GM19099 (cell line): ENCODE measurements around the gene CORO2A.

Experiments
- POLR2A ChIP-seq: IDR thresholded peaks from 3 replicates; pipeline ENCODE4 v1.6.1; 2011; ENCODE audit warnings: low read depth; ENCODE audit not compliant: insufficient read length; ENCODE audit errors: extremely low read depth

The CORO2A gene

GRCh38 chr9:98168941-98169488, 23.4 kb downstream of the CORO2A start:
- TF ChIP-seq POLR2A: peak; percentile 48

GRCh38 chr9:98168153-98168780, 24.2 kb downstream of the CORO2A start:
- TF ChIP-seq POLR2A: no peak

GRCh38 chr9:98164912-98165311, 27.5 kb downstream of the CORO2A start:
- TF ChIP-seq POLR2A: no peak

- no peak for TF ChIP-seq POLR2A
Measured at GRCh38 chr9:98162613-98163012, 29.8 kb downstream of the CORO2A start.

- TF ChIP-seq POLR2A: no peak
Measured at GRCh38 chr9:98161851-98162250, 30.6 kb downstream of the CORO2A start.

- no peak for TF ChIP-seq POLR2A
Measured at GRCh38 chr9:98159790-98160189, 32.6 kb downstream of the CORO2A start.

- TF ChIP-seq POLR2A: no peak
Measured at GRCh38 chr9:98159301-98159700, 33.1 kb downstream of the CORO2A start.

GRCh38 chr9:98158071-98158831, 34.2 kb downstream of the CORO2A start:
- TF ChIP-seq POLR2A: no peak

- TF ChIP-seq POLR2A: no peak
Measured at GRCh38 chr9:98157372-98157771, 35.1 kb downstream of the CORO2A start.

- no peak for TF ChIP-seq POLR2A
Measured at GRCh38 chr9:98154678-98155077, 37.8 kb downstream of the CORO2A start.

- TF ChIP-seq POLR2A: no peak
Measured at GRCh38 chr9:98152526-98152925, 39.9 kb downstream of the CORO2A start.

GRCh38 chr9:98150721-98151120, 41.7 kb downstream of the CORO2A start:
- TF ChIP-seq POLR2A: no peak

GRCh38 chr9:98150164-98150563, 42.3 kb downstream of the CORO2A start:
- TF ChIP-seq POLR2A: no peak

- TF ChIP-seq POLR2A: no peak
Measured at GRCh38 chr9:98149422-98149821, 43.0 kb downstream of the CORO2A start.

- no peak for TF ChIP-seq POLR2A
Measured at GRCh38 chr9:98148486-98148885, 44.0 kb downstream of the CORO2A start.

- TF ChIP-seq POLR2A: no peak
Measured at GRCh38 chr9:98147582-98147981, 44.9 kb downstream of the CORO2A start.
